GM19455 (cell line): Measurements from ENCODE around the gene DNMT3A.

Experiments used
- ATAC-seq: cut with Tn5 transposase; IDR thresholded peaks from one replicate; pipeline ENCODE4 v1.9.1; 2021; ENCODE audit not compliant: unreplicated experiment

Gene DNMT3A

DNA sequence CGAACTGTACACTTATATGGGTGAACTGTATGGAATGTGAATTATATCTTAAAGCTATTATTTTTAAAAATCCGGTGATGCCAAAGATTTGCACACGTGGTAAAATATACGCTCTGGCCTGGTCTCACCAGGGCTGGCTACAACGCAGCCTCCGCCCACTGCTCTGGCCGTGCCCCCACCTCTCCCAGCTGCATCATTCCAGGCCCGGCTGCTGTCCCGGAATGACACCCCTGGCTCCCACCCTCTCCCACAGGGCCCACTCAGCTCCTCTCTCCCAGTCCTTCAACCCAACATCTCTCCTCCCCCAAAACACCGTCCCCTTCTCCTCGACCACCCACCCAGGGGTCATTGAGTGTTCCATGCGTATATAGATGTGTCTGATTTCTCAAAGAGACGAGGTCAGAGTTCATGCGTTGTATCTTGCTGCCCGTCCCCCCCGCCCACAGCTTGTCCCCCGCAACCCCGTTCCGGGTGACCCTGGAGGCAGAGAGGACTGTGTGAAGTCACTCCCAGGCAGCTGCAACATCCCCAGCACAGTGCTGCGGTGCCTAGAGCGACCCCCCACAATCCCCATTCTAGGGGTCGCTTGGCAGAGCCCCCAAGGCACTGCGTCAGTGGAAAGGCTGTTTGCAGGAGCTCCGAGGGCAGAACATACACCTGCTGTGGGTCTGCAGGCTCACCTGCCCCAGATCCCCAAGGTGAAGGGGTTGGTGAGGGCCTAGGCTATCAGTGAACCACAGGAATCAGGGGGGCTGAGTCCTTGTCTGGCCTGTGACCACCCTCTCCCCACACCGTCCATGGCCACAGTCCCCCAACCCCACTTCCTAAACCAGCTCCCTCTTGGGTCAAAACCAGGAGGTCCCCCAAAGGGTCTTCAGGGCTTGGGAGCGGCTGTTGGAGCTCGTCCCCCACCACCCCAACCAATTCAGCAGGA, 13.3 kb downstream of the DNMT3A start:
- ATAC-seq = no peak

DNA sequence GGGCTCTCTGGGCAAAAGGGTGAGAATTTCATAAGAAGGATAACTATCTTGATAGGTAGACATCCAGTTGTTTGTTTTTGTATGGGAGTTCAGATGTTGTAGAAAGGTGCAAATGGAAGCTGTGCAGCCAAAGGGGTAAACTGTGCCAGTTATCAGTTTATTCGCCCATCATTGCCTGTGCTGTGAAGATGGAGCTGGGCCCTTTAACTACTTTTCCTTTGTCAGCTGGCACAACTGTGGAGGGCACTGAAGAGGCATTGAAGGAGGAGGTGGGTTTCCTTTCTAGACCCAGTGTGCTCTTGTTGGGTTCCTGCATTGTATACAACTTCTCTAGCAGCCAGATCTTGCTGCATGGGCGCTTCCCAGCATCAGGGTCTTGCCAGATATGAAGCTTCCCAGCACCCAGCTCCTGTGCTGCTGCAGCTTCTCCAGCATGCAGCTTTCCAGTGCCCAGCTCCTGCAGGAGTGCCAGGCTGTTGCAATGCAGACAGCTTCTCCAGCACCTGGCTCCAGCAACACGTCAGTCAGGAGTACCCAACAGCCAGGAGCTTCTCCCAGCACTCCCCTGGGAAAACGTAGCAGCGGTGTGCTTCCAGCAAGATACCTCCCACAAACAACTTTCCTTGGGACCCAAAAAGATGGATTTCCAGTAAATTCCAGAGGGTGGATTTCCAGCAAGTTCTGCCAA, 15.3 kb downstream of the DNMT3A start:
- ATAC-seq = no peak

DNA sequence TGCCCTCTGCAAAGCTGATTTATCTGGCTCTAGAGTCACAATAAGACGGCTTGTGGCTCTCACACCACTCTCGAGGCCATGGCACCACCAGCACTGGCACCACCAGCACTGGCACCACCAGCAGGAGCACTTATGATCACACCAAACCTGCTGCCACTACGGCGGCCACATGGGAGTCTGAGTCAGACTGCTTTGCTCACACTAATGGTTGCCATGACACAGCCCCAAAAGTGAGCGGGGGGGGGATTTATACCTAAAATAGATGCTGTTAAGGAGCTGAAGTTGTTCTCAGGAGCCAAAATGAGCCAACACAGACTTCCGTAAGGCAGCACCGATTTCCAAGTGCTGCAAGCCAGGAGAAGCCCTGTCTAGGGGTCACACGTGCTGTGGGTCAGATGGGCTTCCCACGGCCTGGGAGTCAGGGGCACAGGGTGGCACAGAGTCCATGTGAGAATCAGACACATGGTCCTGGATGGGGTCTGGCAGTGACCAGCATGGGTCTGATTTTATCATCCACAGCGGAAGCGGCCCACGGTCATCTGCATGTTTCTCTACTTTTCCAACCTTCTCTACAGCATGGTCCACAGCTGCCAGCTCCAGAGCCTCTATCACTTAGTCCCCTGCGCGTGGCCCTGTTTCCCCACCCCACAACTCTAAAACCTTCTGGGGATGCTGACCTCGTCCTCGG, 16.7 kb downstream of the DNMT3A start:
- ATAC-seq = no peak

DNA sequence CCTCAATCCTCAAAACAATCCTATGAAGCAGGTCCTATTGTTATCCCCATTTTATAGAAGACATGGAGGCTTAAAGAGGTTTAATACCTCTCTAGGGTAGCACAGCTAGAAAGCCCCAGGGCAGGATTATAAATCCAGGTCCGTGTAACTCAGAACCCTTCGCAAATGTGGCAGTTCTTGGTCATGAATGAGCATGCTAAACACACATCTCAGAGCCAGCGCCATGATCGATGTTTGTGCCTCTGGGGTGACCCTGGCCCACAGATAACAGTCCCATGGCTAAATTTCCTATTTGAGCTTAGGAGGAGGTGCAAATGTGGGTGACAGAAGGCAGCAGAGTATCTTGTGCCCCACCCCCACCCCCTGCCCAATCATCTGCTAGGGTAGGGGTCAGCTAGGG, 17.5 kb downstream of the DNMT3A start:
- no peak for ATAC-seq

DNA sequence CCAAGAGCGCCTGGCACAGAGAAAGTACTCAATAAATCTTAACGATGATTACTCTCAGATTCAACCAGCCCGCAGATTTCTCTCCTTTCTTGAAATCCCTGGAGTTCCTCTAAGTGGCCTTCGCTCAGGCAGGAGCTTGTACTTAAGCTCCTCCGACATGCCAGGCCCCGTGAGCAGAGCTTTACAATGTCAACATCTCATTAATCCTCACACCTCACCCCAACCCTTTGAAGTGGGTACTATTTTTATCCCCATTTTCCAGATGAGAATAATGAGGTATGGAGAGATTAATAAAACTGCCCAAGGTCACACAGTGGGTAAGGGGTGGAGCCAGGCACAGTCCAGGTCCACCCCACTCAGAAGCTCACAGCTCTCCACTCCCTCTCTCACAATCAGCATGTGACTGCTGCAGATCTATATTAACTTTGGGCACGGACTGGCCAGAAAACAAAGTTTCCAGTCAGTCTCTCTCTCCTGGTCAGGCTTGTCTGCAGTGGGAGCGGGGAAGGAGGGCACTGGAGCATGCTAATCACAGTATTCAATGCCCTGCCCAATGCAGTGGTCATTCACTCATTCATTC, 18.0 kb downstream of the DNMT3A start:
- no peak for ATAC-seq

DNA sequence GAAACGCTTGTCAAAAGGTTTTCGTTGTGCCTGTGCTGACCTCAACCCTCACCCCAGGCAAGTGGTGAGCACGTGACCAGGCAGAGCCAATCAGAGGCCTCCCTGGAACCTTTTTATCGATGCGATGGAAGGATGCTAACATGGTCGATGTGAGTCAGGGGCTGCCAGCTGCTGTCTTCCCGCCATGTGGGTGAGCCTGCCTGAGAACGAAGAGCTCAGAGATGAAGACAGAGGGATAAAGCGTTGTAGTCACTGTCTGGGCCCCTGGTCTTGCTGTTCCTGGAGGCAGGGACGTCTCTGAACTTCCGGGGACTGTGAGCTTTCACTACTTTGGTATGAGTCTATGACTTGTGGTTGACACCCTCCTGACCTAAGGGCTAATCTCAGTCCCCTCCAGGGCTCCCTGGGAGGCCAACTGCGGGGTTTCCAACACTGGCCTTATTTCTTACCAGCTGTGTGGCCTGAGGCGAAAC, 18.6 kb downstream of the DNMT3A start:
- ATAC-seq = no peak

DNA sequence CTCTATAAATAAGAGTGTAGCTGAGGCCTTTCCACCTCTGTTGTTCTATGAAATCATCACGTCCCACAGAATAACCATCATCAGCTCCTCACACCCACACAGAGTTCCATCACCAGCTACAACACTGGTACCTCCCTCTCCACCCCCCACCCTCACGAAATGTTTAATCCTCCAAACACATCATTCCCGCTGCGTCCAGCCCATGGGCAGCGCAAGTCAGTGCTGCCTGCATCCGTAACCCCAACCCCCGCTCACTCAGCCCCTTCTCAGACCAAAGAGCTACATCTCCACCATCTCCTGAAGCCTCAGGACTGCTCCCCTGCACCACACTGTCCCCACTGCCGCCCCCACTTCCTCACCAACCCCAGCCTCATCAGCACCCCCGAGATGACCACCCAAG, 19.4 kb downstream of the DNMT3A start:
- no peak for ATAC-seq

DNA sequence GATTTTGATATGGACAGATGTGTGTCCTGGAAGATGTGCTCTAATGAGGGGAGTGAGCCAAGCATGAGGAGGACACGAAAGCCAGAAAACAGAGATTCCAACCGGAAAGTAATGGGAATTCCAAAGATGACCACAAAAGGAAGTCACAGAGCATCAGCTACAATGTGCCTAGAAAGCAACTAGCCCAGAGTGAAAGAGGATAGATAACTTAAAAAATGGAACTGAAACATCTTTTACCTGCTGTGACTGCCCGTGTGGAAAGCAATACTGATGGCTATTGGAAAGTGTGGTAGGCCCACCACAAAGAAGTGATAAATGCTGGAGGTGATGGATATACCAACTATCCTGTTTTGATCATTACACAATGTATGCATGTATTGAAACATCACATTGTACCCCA, 21.6 kb downstream of the DNMT3A start:
- ATAC-seq = no peak

DNA sequence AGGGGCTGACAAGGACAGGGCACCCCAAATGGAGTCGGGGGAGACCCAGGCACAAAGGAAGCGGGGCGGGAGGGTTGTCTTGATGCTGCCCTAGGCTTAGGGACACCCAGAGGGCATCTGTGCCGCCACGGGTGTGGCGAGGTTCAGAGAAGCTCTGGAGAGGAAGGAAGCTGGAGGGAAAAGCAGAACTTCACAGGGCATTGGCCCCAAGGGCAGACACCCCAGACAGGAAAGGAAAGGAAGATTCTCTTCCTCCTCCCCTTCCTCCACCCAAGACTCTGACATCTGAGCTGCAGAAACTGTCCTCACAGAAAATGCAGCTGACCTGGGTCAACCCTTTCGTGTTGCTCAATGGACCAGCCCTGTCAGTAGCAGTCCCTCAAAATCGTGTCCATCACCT, 25.6 kb downstream of the DNMT3A start:
- no peak for ATAC-seq

DNA sequence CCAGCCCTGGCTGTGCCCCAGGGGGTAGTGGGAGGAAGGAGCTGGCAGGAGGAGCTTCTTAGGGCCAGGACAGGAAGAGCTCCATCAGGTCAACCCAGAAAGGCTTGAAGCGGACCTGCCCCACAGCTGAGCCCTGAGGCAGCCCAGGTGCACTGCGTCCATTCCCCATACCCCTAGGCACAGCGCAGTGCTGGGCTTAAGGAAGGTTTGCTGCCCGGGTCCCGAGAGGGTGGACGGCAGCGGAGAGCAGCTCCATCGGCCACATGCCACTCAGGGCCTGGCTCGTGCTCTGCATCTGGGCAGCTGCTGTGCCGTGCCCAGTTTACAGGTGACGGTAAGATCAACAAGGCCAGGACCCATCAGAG, 26.4 kb downstream of the DNMT3A start:
- ATAC-seq = no peak

DNA sequence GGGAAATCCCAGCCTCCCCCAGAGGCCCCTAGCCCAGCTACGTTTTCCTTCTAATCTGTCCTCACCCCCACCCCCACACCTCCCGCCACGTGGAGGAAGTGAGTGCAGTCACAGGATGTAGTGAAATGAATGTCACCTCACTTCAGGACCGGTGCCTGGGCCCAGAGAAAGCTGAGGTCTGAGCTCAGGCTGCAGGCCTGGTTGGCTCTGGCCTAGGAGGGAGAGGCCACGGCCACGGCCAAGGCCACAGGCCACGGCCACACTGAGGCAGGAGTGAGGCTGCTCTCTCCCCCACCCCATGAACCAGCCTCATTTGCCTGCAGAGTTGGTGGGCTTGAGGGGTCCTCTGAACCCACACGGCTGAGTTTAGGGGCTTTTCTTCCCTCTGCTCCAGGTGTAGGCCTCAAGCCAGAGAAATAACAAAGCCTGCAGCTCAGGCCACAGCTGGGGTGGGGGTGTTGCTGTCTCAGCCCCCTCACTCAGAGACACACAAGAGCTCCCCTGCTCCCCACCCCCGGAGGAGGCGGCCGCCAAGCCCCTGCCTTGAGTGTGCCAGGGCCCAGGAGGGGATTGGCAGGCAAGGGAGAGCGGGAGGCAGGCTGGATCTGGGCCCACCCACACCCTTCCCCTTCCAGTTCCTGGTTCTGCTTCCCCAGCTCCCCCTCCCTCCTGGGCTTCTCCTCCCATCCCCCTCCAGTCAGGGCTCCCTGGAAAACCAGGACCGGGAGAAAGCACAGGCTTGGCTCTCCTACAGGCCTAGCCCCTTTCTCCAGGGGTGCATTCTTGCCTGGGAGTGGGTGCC, 27.0 kb downstream of the DNMT3A start:
- ATAC-seq = peak; percentile 74

DNA sequence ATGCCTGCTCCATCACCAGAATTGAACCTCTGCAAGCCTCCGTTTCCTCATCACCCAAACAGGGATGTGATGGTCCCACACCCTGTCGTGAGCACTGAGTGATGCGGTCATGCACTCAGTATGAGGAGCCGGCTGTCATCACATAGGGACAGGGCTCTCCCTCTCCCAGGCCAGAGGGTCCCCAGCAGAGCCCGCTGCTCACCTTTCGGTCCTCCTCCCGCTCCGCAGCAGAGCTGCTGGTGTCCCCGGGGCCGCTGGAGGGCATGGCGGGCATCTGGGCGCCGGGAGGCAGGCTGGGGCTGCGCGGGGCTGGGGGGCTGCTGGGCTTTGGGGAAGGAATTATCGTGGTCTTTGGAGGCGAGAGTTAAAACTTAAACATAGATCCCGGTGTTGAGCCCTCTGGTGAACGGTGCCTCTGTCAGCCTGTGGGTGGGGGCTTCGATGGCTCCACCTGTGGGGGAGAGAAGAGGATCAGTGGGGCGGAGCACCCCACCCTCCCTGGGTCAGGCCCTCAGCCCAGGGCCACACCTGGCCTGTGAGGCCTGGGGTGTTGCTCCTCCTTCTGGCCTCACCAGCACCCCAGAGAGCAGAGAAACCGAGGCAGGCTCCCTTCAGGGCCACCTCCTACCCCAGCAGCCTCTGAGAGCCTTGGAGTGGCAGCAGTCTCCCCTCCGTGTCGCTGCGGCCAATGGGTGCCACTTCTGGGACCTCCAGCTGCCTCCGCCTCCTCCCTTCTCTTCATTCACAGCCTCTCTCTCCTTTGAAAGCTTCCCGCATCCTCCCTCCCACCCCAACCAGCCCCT, 27.8 kb downstream of the DNMT3A start:
- ATAC-seq = peak; percentile 21

DNA sequence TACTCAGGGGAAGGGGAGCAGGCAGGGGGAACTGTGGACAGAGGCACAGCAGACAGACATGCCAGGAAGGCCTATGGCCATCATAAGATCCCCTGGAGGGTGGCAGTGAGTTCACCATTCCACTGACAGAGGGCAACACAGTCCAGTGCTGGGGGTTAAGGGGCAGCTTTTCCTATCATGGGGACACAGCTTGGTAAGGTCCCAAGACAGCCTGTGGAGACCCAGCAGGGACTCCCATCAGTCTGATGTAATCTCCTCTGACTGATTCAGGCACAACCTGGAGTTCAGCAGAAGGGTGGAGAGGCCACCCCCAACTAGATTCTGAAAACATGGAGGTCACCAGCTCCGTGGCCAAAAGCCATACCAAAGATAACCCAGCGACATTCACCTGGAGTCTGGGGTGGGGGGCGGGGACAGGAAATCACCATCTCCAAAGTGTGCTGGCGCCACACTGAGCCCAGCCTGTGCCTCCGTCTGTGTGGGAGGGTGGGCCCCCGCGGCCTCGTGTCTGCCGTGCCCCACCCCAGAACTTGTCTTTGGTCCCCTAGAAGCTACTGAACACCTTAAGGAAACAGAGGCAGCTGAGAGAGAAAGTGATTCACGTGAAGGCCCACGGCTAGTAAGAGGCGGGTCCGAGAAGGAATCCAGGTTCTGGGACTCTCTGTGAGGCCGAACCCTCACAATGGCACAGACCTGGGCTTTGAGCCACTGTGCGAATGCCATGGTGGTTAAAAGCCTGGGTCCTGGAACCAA, 28.6 kb downstream of the DNMT3A start:
- no peak for ATAC-seq

DNA sequence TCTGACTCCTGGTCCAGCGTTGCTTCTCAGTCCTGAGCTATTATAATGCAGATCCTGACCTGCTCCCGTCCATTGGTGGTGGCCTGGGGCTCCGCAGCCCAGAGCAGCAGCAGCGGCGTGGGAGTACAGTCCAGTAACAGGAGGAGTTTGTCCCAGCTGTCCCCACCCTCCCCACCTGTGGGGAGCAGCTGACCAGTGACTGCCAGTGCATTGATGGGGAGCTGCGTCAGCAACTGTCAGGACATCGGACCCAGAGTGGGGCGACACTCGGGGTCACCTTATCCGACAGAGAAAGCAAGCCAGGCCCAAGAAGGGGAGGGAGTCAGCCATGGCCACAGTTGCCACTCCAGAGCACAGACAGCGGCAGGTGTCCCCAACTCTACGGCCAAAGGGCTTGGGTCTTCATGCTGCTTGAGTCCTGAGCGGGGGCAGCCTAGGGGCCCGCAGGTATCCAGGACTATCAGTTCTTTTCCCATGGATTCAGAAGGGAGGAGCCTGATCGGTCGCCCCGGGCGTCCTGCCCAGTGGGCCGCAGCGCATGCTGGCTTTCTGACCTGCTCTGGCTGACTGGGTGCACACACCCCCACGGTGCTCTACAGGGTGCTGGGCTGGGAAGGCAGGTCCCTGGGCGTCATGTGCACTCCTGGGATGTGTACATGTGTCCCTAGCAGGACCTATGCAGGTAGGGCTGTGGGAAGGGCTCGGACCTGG, 29.7 kb downstream of the DNMT3A start:
- no peak for ATAC-seq

DNA sequence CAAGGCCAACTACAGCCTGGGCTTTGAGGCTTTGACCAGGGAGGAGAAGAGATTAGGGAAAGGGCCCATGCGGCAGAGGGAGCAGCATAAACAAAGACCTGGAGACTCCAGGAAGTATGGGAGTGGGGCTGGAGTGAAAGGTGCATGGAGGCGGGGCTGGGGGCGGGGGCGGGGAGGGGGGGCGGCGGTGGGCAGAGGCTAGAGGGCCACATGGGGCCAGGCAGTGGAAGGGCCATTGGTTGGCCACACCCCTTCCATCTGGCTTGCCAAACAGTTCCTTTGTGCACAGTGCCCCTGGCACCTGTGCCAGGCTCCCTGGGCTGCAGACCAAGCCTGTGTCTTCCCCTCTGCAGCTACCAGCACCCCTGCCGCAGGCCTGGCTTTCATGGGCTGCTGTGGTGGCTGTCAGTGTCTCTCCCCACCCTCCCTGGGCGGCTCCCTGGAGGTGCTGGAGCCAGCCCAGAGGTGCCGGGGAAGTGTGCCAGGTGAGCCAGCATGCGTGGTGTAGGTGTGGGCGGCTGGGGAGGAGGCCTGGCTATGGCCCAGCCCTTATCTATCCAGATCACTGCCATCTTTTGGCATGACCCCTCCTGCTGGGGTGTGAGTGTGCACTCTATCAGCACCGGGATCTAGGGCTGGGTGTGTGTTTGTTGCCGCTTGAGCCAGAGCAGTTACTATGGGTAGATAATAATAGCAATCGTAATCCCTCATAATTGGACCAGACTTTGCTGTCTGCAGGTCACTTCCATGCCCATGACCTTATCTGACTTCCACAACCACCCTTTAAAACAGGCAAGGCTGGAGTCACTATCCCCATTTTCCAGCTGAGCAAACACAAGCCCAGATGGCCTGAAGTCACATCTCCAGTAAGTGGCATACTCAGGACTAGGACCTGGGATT, 30.5 kb downstream of the DNMT3A start:
- ATAC-seq = no peak

DNA sequence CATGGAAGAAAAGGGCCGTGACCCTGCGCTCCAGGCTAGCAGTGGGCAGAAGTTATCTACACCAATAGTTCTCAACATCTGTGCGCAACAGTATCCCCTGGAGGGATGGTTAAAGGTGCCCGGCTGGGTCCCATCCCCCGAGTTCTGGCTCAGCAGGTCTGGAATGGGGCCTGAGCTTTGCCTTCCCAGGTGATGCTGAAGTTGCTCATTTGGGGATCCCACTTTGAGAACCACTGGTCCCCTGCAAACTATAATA, 31.1 kb downstream of the DNMT3A start:
- ATAC-seq = no peak

DNA sequence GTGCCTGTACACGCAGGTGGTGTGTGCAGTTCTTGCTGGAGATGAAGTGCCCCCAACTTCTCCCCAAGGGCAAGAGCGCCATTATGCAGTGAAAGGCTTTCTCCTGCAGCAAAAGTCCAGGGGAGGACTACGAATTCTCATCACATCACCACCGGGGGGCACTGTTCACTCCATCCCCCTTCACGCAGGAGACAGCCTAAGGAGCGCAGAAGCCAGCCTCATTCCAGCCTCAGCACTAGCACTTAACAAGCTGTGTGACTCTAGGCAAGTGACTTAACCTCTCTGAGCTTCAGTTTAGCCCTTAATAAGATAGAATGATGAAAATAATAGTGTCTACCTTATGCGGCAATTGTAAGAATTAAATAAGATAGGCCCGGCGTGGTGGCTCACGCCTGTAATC, 32.3 kb downstream of the DNMT3A start:
- no peak for ATAC-seq

DNA sequence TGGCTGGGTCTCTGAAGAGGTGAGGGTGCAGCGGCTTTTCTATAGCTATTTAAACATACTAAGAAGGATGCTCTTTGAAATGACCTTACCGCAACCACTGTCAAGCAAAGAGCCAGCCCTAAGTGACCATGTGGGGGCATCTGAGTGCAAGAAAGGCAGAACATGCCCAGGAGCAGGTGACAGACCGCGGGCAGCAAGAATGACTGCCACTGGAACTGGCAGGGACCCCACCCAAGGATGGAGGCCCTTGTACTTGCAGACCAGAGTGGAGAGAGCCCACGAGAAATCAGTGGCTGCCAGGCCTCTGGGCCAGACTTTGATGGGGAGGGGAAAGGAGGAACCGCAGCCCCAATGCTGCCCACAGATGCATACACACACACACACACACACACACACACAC, 33.1 kb downstream of the DNMT3A start:
- no peak for ATAC-seq
